ENCODE measurements around the gene LIN37.

Gene LIN37

GRCh38 chr19:35755131-35755549, 6.8 kb downstream of the LIN37 start:
- no peak for TF ChIP-seq ZBTB7A (IDR thresholded peaks at IDR 0.05; ENCODE audit: low read depth)
- no peak for TF ChIP-seq TEAD4 (IDR thresholded peaks at IDR 0.05)
- TF ChIP-seq REST (IDR thresholded peaks at IDR 0.05; ENCODE audit: low read depth): no peak
- no peak for TF ChIP-seq MAX (IDR thresholded peaks at IDR 0.05)
- no peak for TF ChIP-seq TAF1 (IDR thresholded peaks at IDR 0.05; ENCODE audit: low read depth)
- TF ChIP-seq RAD21 (IDR thresholded peaks at IDR 0.05; ENCODE audit: low read depth): no peak
- TF ChIP-seq CREB1 (IDR thresholded peaks at IDR 0.05; ENCODE audit: low read depth): no peak
- TF ChIP-seq CEBPB (IDR thresholded peaks at IDR 0.05): no peak
- TF ChIP-seq FOXM1 (IDR thresholded peaks at IDR 0.05; ENCODE audit: borderline replicate concordance, low read depth): no peak
- TF ChIP-seq EGR1 (IDR thresholded peaks at IDR 0.05): no peak
- TF ChIP-seq TCF12 (IDR thresholded peaks at IDR 0.05; ENCODE audit: low read depth): no peak
- TF ChIP-seq YY1 (IDR thresholded peaks at IDR 0.05; ENCODE audit: low read depth): no peak
- TF ChIP-seq, protein P1, sequence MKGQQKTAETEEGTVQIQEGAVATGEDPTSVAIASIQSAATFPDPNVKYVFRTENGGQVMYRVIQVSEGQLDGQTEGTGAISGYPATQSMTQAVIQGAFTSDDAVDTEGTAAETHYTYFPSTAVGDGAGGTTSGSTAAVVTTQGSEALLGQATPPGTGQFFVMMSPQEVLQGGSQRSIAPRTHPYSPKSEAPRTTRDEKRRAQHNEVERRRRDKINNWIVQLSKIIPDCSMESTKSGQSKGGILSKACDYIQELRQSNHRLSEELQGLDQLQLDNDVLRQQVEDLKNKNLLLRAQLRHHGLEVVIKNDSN (IDR thresholded peaks at IDR 0.05): no peak
- TF ChIP-seq EP300 (IDR thresholded peaks at IDR 0.05; ENCODE audit: borderline replicate concordance): no peak
- no peak for TF ChIP-seq NFIC (IDR thresholded peaks at IDR 0.05)

- TF ChIP-seq CREB1 (IDR thresholded peaks at IDR 0.05; ENCODE audit: low read depth): no peak
- no peak for TF ChIP-seq EGR1 (IDR thresholded peaks at IDR 0.05)
- no peak for TF ChIP-seq RAD21 (IDR thresholded peaks at IDR 0.05; ENCODE audit: low read depth)
- TF ChIP-seq EP300 (IDR thresholded peaks at IDR 0.05; ENCODE audit: borderline replicate concordance): no peak
- no peak for TF ChIP-seq TAF1 (IDR thresholded peaks at IDR 0.05; ENCODE audit: low read depth)
- no peak for TF ChIP-seq NFIC (IDR thresholded peaks at IDR 0.05)
- no peak for TF ChIP-seq YY1 (IDR thresholded peaks at IDR 0.05; ENCODE audit: low read depth)
- TF ChIP-seq TCF12 (IDR thresholded peaks at IDR 0.05; ENCODE audit: low read depth): no peak
- TF ChIP-seq, protein P1 (IDR thresholded peaks at IDR 0.05): no peak
- no peak for TF ChIP-seq ZBTB7A (IDR thresholded peaks at IDR 0.05; ENCODE audit: low read depth)
- no peak for TF ChIP-seq REST (IDR thresholded peaks at IDR 0.05; ENCODE audit: low read depth)
- TF ChIP-seq FOXM1 (IDR thresholded peaks at IDR 0.05; ENCODE audit: borderline replicate concordance, low read depth): no peak
- no peak for TF ChIP-seq TEAD4 (IDR thresholded peaks at IDR 0.05)
These were observed 7.4 kb downstream of the LIN37 start for GRCh38 chr19:35755550-35756376.

DNA sequence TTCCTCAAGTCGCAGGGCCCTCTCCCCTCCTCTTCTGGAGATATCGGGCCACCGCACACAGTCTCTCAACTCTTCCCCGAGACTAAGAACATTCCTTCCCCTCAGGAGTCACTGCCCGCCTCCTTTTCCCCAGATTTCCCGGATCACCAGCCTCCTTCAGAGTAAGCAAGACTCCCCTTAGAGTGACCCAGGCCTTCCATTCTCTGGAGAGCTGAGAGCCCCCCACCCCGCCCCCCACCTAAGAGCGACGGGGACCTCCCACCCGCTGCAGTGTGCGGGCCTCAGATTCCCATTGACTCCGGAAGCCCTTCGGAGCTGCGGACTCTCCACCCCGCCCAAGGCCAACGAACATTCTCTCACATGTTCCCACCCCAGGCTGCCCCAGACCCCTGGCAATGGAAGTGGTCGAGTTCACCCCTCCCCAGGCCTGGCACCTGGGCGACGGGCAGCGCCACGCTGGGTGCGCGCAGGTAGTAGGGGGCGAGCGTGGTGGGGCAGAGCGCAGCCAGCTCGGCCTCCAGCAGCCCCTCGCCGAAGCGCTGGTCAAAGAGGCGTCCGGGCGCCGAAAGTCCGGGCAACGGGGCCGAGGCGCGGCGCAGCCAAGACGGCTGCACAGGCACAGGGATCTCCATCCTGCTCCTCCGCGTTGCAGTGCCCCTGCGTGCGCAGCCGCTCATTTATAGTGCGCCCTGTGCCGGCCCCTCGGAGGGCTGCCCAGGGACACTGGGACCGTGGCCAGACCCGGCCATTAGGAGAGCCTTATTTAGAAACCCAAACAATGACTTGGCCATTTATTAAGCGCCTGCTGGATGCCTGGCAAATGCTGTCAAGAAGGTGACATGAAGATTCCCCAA, 8.2 kb downstream of the LIN37 start, which contains the start of gene HSPB6:
Gene HSPB6 (minus strand): TSS at position 653 of the 854 bp plus-strand sequence. CDS start 21 bp downstream, at position 632.
- no peak for TF ChIP-seq TCF12 (IDR thresholded peaks at IDR 0.05; ENCODE audit: low read depth)
- no peak for TF ChIP-seq TAF1 (IDR thresholded peaks at IDR 0.05; ENCODE audit: low read depth)
- no peak for TF ChIP-seq FOXM1 (IDR thresholded peaks at IDR 0.05; ENCODE audit: borderline replicate concordance, low read depth)
- TF ChIP-seq EP300 (IDR thresholded peaks at IDR 0.05; ENCODE audit: borderline replicate concordance): no peak
- no peak for TF ChIP-seq CEBPB (IDR thresholded peaks at IDR 0.05)
- TF ChIP-seq ZBTB7A (IDR thresholded peaks at IDR 0.05; ENCODE audit: low read depth): no peak
- no peak for TF ChIP-seq YY1 (IDR thresholded peaks at IDR 0.05; ENCODE audit: low read depth)
- no peak for TF ChIP-seq TEAD4 (IDR thresholded peaks at IDR 0.05)
- TF ChIP-seq NFIC (IDR thresholded peaks at IDR 0.05): no peak
- TF ChIP-seq, protein P1 (IDR thresholded peaks at IDR 0.05): no peak
- TF ChIP-seq CREB1 (IDR thresholded peaks at IDR 0.05; ENCODE audit: low read depth): no peak
- no peak for TF ChIP-seq REST (IDR thresholded peaks at IDR 0.05; ENCODE audit: low read depth)
- TF ChIP-seq RAD21 (IDR thresholded peaks at IDR 0.05; ENCODE audit: low read depth): no peak
- TF ChIP-seq EGR1 (IDR thresholded peaks at IDR 0.05): no peak
- no peak for TF ChIP-seq MAX (IDR thresholded peaks at IDR 0.05)

Data from Ishikawa (cell line).